HG02973 (cell line): ENCODE results near the gene ANKRD26.
A peak's percentile ranks its signal among the peaks of the same experiment; 100 is the strongest.
"Not testable (repeated sequence)": the region's sequence is repeated elsewhere in the genome, so short reads cannot be mapped to it uniquely, and the experiment has no call there.

ENCODE experiments used
- ATAC-seq: cut with Tn5 transposase; IDR thresholded peaks from one replicate; pipeline ENCODE4 v1.9.1; 2021; ENCODE audit warnings: moderate library complexity; ENCODE audit not compliant: unreplicated experiment

Gene ANKRD26

DNA sequence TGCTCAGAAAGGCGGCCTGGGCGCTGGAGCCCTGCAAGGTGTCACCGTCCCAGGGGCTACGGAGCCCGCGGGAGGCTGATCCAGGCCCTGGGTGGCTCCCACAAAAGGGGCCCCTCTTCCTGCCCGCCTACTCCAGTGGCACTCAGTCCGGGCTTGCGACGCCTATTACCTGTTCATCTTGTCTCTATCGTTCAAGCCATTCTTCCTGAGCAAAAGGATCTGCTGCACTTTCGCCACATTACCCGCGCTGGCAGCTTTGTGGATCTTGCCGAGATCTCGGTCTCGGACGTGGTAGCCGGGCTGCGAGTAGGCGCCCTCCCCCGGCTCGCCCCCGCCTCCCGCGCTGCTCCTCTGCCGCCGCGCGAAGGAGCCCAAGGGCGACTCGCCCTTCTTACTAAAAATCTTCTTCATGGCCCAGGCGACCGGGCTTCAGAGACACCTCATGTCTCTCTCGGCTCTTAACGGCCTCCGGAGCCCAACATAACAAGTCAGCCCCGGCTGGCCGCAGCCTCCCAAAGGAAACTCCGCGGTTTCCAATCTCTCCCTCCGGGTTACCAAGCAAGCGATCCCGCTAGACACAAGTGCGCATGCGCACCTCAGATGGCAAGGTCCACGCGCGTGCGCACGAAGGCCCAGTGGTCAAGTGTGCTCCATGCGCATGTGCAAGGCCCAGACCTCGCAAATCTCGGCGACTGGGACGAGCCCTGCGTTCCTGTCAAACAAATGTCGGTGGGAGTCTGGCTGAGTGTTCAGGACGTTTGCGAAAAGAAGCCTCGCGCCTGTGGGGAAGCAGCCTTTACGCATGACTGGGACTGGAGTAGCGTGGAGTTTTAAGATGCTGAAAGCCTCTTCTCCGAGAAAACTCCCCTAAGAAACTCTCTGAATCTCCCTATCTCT, at the start of gene ANKRD26:
Gene ANKRD26, minus strand, starts transcription at position 579 of the 897 bp plus-strand sequence. Its CDS starts 168 bp downstream, at position 411.
- peak; percentile 69 for ATAC-seq

DNA sequence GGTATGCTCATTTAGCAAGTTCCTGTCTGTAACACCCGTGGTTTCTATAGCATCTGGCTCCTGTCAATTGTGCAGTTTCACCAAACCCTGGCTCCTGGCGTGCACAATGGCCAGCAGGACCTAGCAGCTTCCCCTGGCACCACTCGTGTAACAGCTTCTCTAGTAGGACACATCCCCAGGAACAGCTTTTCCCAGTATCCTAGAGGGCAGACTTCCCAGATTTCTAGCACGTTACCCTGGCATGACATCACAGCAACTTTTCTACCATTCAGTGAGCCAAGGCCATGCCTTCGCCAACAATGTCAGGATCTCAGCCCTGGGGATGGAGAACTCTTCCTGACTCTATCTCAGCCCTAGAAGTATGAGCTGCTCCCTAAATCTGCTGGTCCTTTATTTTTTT, 47.4 kb upstream of the ANKRD26 start:
- no peak for ATAC-seq

GRCh38 chr10:27145937-27146336, 45.6 kb upstream of the ANKRD26 start:
- ATAC-seq: no peak

- ATAC-seq: no peak
Measured at GRCh38 chr10:27143686-27144085, 43.4 kb upstream of the ANKRD26 start.

GRCh38 chr10:27138277-27138676, 38.0 kb upstream of the ANKRD26 start:
- ATAC-seq: no peak

DNA sequence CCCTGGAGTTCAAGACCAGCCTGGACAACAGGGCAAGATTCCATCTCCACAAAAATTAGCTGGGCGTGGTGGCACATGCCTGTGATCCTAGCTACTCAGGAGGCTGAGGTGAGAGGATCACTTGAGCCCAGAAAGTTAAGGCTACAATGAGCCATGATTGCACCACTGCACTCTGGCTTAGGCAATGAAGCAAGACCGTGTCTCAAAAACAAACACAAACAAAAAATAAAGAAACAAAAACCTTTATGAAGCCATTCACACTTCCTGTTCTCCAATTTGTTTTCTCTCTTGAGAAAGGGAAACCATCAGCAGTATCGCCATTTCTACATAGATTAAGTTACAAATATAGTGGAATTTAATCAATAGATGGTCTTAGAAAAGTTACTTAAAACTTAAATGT, 34.1 kb upstream of the ANKRD26 start:
- no peak for ATAC-seq

- ATAC-seq: no peak
Measured at GRCh38 chr10:27108165-27108564, 7.9 kb upstream of the ANKRD26 start.

GRCh38 chr10:27104919-27105318, 4.6 kb upstream of the ANKRD26 start:
- no peak for ATAC-seq

DNA sequence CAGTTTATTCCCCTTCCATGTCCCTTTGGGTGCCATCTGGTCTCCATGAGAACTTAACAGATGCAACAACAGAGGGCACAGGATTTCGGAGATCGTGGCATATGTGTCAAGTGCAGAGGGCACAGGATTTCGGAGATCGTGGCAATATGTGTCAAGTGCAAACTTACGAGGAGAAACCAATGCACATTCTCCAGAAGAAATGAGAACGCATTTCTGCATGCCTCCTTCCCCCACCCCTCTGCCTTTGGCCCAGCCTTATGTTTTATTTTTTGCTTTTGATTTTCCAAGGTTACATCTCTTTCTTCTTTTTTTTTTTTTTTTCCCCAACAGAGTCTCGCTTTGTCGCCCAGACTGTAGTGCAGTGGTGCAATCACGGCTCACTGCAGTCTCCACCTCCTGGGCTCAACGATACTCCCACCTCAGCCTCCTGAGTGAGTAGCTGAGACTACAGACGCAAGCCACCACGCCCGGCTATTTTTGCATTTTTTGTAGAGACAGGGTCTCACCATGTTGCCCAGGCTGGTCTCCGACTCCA, 586 bp upstream of the ANKRD26 start:
- no peak for ATAC-seq

GRCh38 chr10:27099448-27099847, 846 bp downstream of the ANKRD26 start:
- ATAC-seq: no peak

GRCh38 chr10:27088119-27089044, 11.9 kb downstream of the ANKRD26 start:
- ATAC-seq: no peak

DNA sequence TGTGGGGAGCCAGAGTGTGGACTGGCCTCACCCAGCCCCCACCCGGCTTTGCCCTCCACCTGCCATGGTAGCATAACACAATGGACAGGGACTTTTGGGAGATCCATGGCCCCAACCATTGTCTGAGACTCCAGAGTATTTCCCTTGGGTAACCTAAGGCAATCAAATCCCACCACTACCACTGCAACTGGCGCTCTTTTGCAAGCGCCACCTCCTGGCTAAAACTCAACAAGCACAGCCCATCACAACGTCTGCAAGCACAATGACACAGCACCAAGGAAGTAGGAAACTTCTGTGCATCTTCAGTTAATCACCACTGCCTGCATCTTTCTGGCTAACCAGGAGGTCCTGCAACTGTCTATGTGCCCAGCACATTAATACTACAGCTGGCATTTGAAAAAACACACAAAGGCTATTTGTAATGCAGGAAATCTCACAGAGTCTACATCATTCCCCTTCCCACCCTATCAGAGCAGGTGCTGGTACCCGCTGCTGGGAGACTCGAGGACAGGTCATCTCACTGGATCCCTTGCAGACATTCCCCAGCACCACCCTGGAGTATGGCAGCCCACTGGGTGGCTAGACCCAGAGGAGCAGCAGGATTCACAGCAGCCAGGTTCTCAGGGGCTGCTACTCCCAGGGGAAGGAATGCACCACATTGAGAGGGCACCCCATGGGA, 27.7 kb downstream of the ANKRD26 start:
- ATAC-seq: no peak

DNA sequence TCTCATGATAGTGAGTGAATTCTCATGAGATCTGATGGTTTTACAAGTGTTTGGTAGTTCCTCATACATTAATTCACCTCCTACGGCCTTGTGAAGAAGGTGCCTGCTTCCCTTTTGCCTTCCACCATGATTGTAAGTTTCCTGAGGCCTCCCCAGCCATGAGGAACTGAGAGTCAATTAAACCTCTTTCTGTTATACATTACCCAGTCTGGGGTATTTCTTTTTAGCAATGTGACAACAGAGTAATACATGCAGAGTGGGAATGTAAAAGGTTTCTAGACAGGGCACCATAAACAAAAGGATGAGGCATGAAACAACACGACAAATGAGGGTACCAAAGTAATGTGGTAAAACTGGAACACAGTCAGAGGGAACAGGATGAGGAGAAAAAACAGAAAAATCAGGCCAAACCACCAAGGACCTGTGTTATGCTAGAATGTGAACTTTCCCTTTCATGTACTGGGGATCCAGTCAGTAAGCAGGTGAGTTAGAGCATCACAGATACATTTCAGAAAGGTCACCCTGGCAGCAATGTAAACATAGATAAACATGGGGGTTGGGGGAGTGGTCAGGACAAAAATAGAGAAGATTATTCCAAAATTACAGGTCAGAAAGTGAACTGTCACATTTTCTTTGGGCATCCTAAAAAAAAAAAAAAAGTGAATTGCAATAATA, 31.9 kb downstream of the ANKRD26 start:
- ATAC-seq: no peak

GRCh38 chr10:27065084-27065483, 35.2 kb downstream of the ANKRD26 start:
- no peak for ATAC-seq

DNA sequence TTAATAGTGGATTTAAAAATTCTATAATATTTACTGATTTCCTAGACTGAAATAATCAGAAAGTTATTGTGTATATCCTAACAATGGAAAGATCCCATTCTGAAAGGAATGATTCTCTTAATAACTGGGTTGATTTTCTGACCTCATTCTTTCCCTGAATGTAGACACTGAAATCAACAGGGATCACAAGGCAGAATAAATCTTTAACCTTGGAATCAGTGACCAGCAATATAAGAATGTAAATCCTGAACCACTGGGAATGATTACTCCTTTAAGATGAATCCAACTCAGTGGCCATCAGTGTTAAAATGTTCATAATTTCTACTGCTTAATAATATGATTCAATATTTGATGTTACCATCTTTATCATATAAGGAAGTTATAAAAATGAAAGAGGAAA, 47.6 kb downstream of the ANKRD26 start:
- no peak for ATAC-seq

- ATAC-seq: not testable (repeated sequence)
Measured at GRCh38 chr10:27045247-27045646, 55.0 kb downstream of the ANKRD26 start.

- ATAC-seq: no peak
Measured at GRCh38 chr10:27041196-27041595, 59.1 kb downstream of the ANKRD26 start.

- no peak for ATAC-seq
Measured at GRCh38 chr10:27038168-27038567, 62.1 kb downstream of the ANKRD26 start.

DNA sequence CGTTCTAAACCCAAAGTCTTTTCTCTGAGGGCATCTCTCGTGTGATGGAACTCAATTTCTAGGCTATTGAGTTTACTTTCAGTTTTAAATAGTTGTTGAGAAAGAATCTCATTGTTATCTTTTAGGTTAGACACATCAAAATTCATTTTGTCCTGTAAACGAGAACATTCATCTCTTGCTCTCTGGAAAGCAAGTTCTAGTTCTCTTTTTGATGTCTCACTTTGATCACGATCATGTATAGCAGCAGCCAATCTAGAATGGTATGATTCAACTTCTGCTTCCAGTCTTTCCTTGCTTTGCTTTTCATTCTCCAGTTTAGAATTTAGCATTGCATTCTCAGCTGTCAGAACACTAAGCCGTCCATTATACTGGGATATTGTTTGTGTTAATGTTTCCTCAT, 65.1 kb downstream of the ANKRD26 start:
- no peak for ATAC-seq

DNA sequence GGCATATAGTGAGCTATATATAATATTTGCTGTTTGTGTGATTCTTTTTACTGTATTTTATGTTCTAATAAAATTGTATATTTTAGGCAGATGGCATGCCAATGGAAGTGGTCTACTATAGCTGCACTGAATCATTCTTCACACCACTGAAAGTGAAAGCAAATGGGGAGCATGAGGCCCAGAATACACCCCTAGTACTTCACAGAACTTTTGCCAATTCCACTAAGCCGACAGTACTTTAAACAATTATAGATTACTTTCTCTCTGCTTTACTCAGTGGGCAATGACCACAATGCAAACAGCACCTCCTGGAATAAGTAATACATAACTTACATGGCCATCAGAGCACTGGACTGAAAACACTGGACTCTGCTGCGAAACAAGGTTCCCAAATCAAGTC, 70.2 kb downstream of the ANKRD26 start:
- no peak for ATAC-seq
